ENCODE results near the gene FURIN. TPM values are rescaled to one million over a fixed set of nuclear protein-coding genes. Genes with fewer than 3 reads are reported as not detected.

FURIN gene
- total RNA-seq, 1 experiment from 2014 or later = 35.1 TPM

DNA sequence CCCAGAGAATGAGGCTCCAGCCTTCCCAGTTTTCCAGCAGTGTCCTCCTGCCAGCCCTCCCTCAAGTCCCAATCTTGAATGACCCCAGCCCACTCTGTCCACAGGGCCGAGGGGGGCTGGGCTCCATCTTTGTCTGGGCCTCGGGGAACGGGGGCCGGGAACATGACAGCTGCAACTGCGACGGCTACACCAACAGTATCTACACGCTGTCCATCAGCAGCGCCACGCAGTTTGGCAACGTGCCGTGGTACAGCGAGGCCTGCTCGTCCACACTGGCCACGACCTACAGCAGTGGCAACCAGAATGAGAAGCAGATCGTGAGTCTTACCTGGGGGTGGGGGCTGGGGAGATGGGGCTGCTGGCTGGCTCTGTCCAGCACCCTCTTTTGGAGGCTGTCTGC is 10.3 kb downstream of the FURIN start:
- Histone ChIP-seq H3K4ac (ENCODE audit: low read depth, low read length) (no peak overlapping the region), H4K91ac (ENCODE audit: insufficient read length, low read depth, low read length) (no peak overlapping the region), H3K56ac (ENCODE audit: insufficient read length, low read depth, low read length) (no peak overlapping the region), H4K8ac (replicated peaks; ENCODE audit: insufficient read length, low read depth, low read length) (no peak overlapping the region), H4K20me1 (ENCODE audit: control insufficient read depth, insufficient read depth, insufficient read length) (no peaks in the 10 kb centered on the region), H3T11ph (ENCODE audit: low read length) (no peak overlapping the region), H2AFZ (ENCODE audit: low read length) (no peak overlapping the region), H2BK5ac (ENCODE audit: insufficient read length, low read length) (no peak overlapping the region), H2BK120ac (ENCODE audit: low read depth, low read length, poor library complexity, severe bottlenecking) (no peak overlapping the region), H2AK5ac (ENCODE audit: insufficient read length, low read length) (no peak overlapping the region), H3K79me2 (ENCODE audit: insufficient read depth, low read length) (no peaks in the 10 kb centered on the region), H3K14ac (ENCODE audit: insufficient read depth, low read length) (no peak overlapping the region), H3K27me3 (ENCODE audit: insufficient read depth, low read length) (no peaks in the 10 kb centered on the region), H3K4me2 (ENCODE audit: insufficient read depth, insufficient read length, low read length) (no peak overlapping the region), H3K79me1 (ENCODE audit: insufficient read depth, low read depth, low read length, poor library complexity, severe bottlenecking) (no peaks in the 10 kb centered on the region), H2BK12ac (ENCODE audit: insufficient read length, low read depth, low read length) (no peak overlapping the region), H3K23me2 (ENCODE audit: insufficient read length, low read depth, low read length, poor library complexity, severe bottlenecking) (no peaks in the 10 kb centered on the region), H2BK15ac (ENCODE audit: low read depth, low read length) (no peak overlapping the region), H3K9ac (ENCODE audit: extremely low read depth, insufficient read length, low read length) (no peak overlapping the region), H3K9me3 (ENCODE audit: control insufficient read depth, low read depth, low read length) (no peaks in the 10 kb centered on the region), H3K27ac (ENCODE audit: insufficient read length, low read depth, low read length) (no peak overlapping the region), H4K5ac (ENCODE audit: insufficient read length, low read depth, low read length) (no peak overlapping the region), H3K4me1 (ENCODE audit: insufficient read depth, low read length) (no peaks in the 10 kb centered on the region; the same call in 1 of the 2 replicates), H2BK20ac (ENCODE audit: low read depth, low read length, poor library complexity, severe bottlenecking) (no peak overlapping the region), H3K18ac (ENCODE audit: insufficient read length, low read depth, low read length) (no peak overlapping the region), H3K23ac (ENCODE audit: insufficient read length, low read depth, low read length) (no peak overlapping the region)
- Mint-ChIP-seq H3K9me3 (no peaks in the 10 kb centered on the region), H3K27ac (no peak overlapping the region), H3K27me3 (ENCODE audit: low read depth) (no peaks in the 10 kb centered on the region), H3K4me1 (peaks cover 11 to 18% of the 10 kb centered on the region in 2 experiments), H3K4me3 (no peak overlapping the region), H3K36me3 (ENCODE audit: insufficient read depth in 1 of 3, low read depth in 3 of 3) (peaks cover 20 to 44% (median 33%) of the 10 kb centered on the region in 3 experiments; a peak in 6 of 7 replicates)
- no peak for DNase-seq
- TF ChIP-seq, protein P1, sequence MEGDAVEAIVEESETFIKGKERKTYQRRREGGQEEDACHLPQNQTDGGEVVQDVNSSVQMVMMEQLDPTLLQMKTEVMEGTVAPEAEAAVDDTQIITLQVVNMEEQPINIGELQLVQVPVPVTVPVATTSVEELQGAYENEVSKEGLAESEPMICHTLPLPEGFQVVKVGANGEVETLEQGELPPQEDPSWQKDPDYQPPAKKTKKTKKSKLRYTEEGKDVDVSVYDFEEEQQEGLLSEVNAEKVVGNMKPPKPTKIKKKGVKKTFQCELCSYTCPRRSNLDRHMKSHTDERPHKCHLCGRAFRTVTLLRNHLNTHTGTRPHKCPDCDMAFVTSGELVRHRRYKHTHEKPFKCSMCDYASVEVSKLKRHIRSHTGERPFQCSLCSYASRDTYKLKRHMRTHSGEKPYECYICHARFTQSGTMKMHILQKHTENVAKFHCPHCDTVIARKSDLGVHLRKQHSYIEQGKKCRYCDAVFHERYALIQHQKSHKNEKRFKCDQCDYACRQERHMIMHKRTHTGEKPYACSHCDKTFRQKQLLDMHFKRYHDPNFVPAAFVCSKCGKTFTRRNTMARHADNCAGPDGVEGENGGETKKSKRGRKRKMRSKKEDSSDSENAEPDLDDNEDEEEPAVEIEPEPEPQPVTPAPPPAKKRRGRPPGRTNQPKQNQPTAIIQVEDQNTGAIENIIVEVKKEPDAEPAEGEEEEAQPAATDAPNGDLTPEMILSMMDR (conservative IDR thresholded peaks at IDR 0.05) = no peak
- no CpG with 5 or more reads among the region's 15 CpGs for WGBS (ENCODE audit: extremely low coverage, insufficient read length, low lambda C conversion rate)
